A172 (cell line): Measurements from ENCODE around the gene SORBS2. TPM values are rescaled to one million over a fixed set of nuclear protein-coding genes. Genes with fewer than 3 reads are reported as not detected.

ENCODE experiments used
- DNase-seq: peaks from one replicate; pipeline ENCODE4 v3.0.0-alpha.2; 2015; ENCODE audit warnings: low spot score
- total RNA-seq: library from RNA; depleted of rRNA; stranded (reverse); fragments of >200 nt; shearing (Covaris generic); gene quantifications from 2 replicates; pipeline ENCODE4 v1.2.3, GENCODE V29; 2014

SORBS2 gene
- total RNA-seq, 1 experiment from 2014 or later: 14.2 TPM

- no peak for DNase-seq
Measured at GRCh38 chr4:185554365-185555126, 257.4 kb downstream of the SORBS2 start.

- no peak for DNase-seq
Measured at GRCh38 chr4:185552254-185552653, 259.7 kb downstream of the SORBS2 start.

GRCh38 chr4:185550933-185551332 is 261.1 kb downstream of the SORBS2 start:
- DNase-seq: no peak

GRCh38 chr4:185549095-185549639 is 262.8 kb downstream of the SORBS2 start:
- no peak for DNase-seq

- DNase-seq: no peak
Measured at GRCh38 chr4:185548587-185548986, 263.4 kb downstream of the SORBS2 start.

- DNase-seq: no peak
Measured at GRCh38 chr4:185546335-185546734, 265.7 kb downstream of the SORBS2 start.

- DNase-seq: no peak
Measured at GRCh38 chr4:185542626-185543315, 269.2 kb downstream of the SORBS2 start.

- DNase-seq: no peak
Measured at GRCh38 chr4:185541251-185541727, 270.7 kb downstream of the SORBS2 start.

GRCh38 chr4:185540487-185541120 is 271.4 kb downstream of the SORBS2 start:
- DNase-seq: no peak

GRCh38 chr4:185540040-185540439 is 272.0 kb downstream of the SORBS2 start:
- no peak for DNase-seq

GRCh38 chr4:185538806-185539205 is 273.2 kb downstream of the SORBS2 start:
- DNase-seq: no peak

GRCh38 chr4:185536411-185536709 is 275.6 kb downstream of the SORBS2 start:
- no peak for DNase-seq

- no peak for DNase-seq
Measured at GRCh38 chr4:185535612-185536410, 276.2 kb downstream of the SORBS2 start.
